HepG2 (cell line): Measurements from ENCODE around the gene MECR. TPM values are rescaled to one million over a fixed set of nuclear protein-coding genes. Genes with fewer than 3 reads are reported as not detected.
A peak's percentile ranks its signal among the peaks of the same experiment; 100 is the strongest.

ENCODE experiments used
- ATAC-seq: fragments of 200-7000 bp; cut with Tn5 transposase; 3 replicates; pipeline ENCODE4 v1.9.1; 2020; ENCODE audit warnings: mild to moderate bottlenecking, moderate library complexity
- BruUV-seq: library from RNA; stranded (reverse); fragments of 400-500 nt; replicated peaks from 2 replicates; lab custom pipeline; 2021; lab: Mats Ljungman, UMichigan
- CTCF ChIA-PET: fragments of 300-600 bp; formaldehyde crosslinking; extraction: SDS; loops from one replicate; lab custom pipeline; 2021; ENCODE audit warnings: low total read pairs, inconsistent platforms, low intra/inter-chr PET ratio; lab: Yijun Ruan, JAX
- POLR2A ChIA-PET: fragments of 350-600 bp; sonication (Branson Sonifier 250); formaldehyde crosslinking; loops from one replicate; lab custom pipeline; 2020; ENCODE audit warnings: antibody characterized with exemption, inconsistent platforms; lab: Yijun Ruan, JAX
- DNase-seq: peaks from one replicate; pipeline ENCODE4 v3.0.0-alpha.2; 2015; ENCODE audit warnings: low spot score
- FAIRE-seq: peaks from 3 replicates; lab custom pipeline; 2011; peaks lifted over from hg19 to GRCh38; lab: Jason Lieb, UNC
- H2AFZ ChIP-seq: one replicate; pipeline ENCODE4 v1.6.1; 2011; ENCODE audit warnings: low read length, inconsistent platforms
- H3K27ac ChIP-seq: fragments of 300-600 bp; 3 replicates; pipeline ENCODE4 v1.8.0; 2011; ENCODE audit warnings: mixed run types, mild to moderate bottlenecking, mixed read lengths, low read length, inconsistent platforms; ENCODE audit not compliant: insufficient read depth; ENCODE audit errors: extremely low read length
- H3K27me3 ChIP-seq, 2 experiments: fragments of 200-600 bp in 1 of 2; 2 replicates in 1 of 2; 3 replicates in 1 of 2; pipeline versions ENCODE4 v1.6.0 to v1.8.0; 2011; ENCODE audit warnings: low read length in 2 of 2, mild to moderate bottlenecking in 2 of 2, moderate library complexity in 2 of 2, inconsistent platforms in 1 of 2; ENCODE audit not compliant: insufficient read depth in 2 of 2, control insufficient read depth in 1 of 2
- H3K36me3 ChIP-seq, 2 experiments: fragments of 200-600 bp in 1 of 2; replicated peaks in 1 of 2; 2 replicates in 1 of 2; 3 replicates in 1 of 2; pipeline versions ENCODE4 v1.5.1 to v1.8.0; 2011; ENCODE audit warnings: low read length in 2 of 2, inconsistent platforms in 1 of 2; ENCODE audit not compliant: insufficient read depth in 2 of 2, control insufficient read depth in 1 of 2
- H3K4me1 ChIP-seq: 2 replicates; pipeline ENCODE4 v1.5.1; 2012; ENCODE audit warnings: low read length, inconsistent platforms; ENCODE audit not compliant: insufficient read depth
- H3K4me2 ChIP-seq: 2 replicates; pipeline ENCODE4 v1.6.0; 2011; ENCODE audit warnings: low read depth, low read length, inconsistent platforms
- H3K4me3 ChIP-seq, 3 experiments: fragments of 200-600 bp in 1 of 3; sonication (generic), shearing (Covaris generic) in 1 of 3; replicated peaks in 1 of 3; 2 replicates each; pipeline ENCODE4 v1.5.1; 2011 to 2016; ENCODE audit warnings: low read length in 3 of 3, inconsistent platforms in 2 of 3, low read depth in 2 of 3, mild to moderate bottlenecking in 2 of 3, control low read depth in 1 of 3, mixed read lengths in 1 of 3; ENCODE audit not compliant: insufficient read depth in 1 of 3
- H3K79me2 ChIP-seq: one replicate; pipeline ENCODE4 v1.6.1; 2011; ENCODE audit warnings: low read length, inconsistent platforms; ENCODE audit not compliant: insufficient read depth
- H3K9ac ChIP-seq: 2 replicates; pipeline ENCODE4 v1.6.0; 2011; ENCODE audit warnings: mild to moderate bottlenecking, low read depth, low read length, inconsistent platforms; ENCODE audit not compliant: insufficient read depth
- H3K9me3 ChIP-seq: 2 replicates; pipeline ENCODE4 v1.5.1; 2012; ENCODE audit warnings: mild to moderate bottlenecking, low read length
- H4K20me1 ChIP-seq: 2 replicates; pipeline ENCODE4 v1.6.0; 2011; ENCODE audit warnings: inconsistent platforms, mild to moderate bottlenecking, low read length, moderate library complexity; ENCODE audit not compliant: insufficient read depth
- ATF7 ChIP-seq, 2 experiments: fragments of 450-650 bp in 1 of 2; sonication (generic) in 1 of 2; formaldehyde crosslinking in 1 of 2; IDR thresholded peaks; 2 replicates each; pipeline versions ENCODE4 v1.4.0 to v1.6.1; 2016 to 2020; ENCODE audit warnings: antibody characterized with exemption in 1 of 2, mild to moderate bottlenecking in 1 of 2, missing genetic modification reagents in 1 of 2
- GRHL1 ChIP-seq: sonication (generic); formaldehyde crosslinking; conservative IDR thresholded peaks from 2 replicates; pipeline ENCODE4 v1.8.0; 2022; ENCODE audit warnings: missing genetic modification reagents
- SKI ChIP-seq: fragments of 450-650 bp; IDR thresholded peaks from one replicate; pipeline ENCODE4 v1.6.1; 2018; ENCODE audit warnings: mild to moderate bottlenecking; ENCODE audit not compliant: partially characterized antibody
- ZBTB10 ChIP-seq: sonication (generic); formaldehyde crosslinking; IDR thresholded peaks from 2 replicates; pipeline ENCODE4 v1.4.0; 2020; ENCODE audit warnings: missing genetic modification reagents, borderline replicate concordance
- ZNF274 ChIP-seq: sonication (generic); formaldehyde crosslinking; IDR thresholded peaks from 2 replicates; pipeline ENCODE4 v1.5.1; 2020; ENCODE audit warnings: mild to moderate bottlenecking, missing genetic modification reagents
- ZNF557 ChIP-seq: sonication (generic); formaldehyde crosslinking; IDR thresholded peaks from 2 replicates; pipeline ENCODE4 v1.4.0; 2020; ENCODE audit warnings: missing genetic modification reagents
- ZNF639 ChIP-seq: conservative IDR thresholded peaks from 2 replicates; pipeline ENCODE4 v1.6.1; 2018; ENCODE audit warnings: missing genetic modification reagents
- WGBS: methylation state at CpG from one replicate; pipeline ENCODE4 v1.1.6; 2017; ENCODE audit warnings: low lambda C conversion rate; 5-methylcytosine and 5-hydroxymethylcytosine counted together
- in situ Hi-C: cut with HindIII; loops from 2 replicates; pipeline ENCODE4 v1.10.0; 2017; ENCODE audit warnings: low pct_unique_long_range_greater_than_20kb; ENCODE audit not compliant: extremely low pct_ligation_motif_present
- intact Hi-C: fragments of 100-400 bp; cut with micrococcal nuclease; formaldehyde crosslinking; loops from one replicate; pipeline ENCODE4 v1.10.0; 2022; ENCODE audit not compliant: unreplicated experiment
- polyA plus RNA-seq, 8 experiments: library from polyadenylated mRNA; depleted of rRNA in 3 of 8; stranded (reverse) in 7 of 8; unstranded in 1 of 8; fragments of >200 nt; fragmentation: Illumina TruSeq in 4 of 8; extraction: Trizol in 4 of 8; gene quantifications; 2 replicates each; pipeline versions ENCODE4 v1.2.1 to v1.2.3, GENCODE V29; 2011 to 2016; ENCODE audit warnings: low read depth in 4 of 8, missing spikeins in 1 of 8, mixed read lengths in 1 of 8; ENCODE audit not compliant: insufficient read depth in 1 of 8
- total RNA-seq, 5 experiments: library from RNA; depleted of rRNA; stranded (reverse); fragments of >200 nt; fragmentation: Illumina TruSeq; extraction: Trizol; gene quantifications; 2 replicates each; pipeline ENCODE4 v1.2.3, GENCODE V29; 2016; ENCODE audit warnings: low read depth in 1 of 5

The MECR gene
- total and polyA plus RNA-seq, 2 of the 13 experiments (the other 11 are each of a cell fraction or from before 2014, with no cell fraction given), result 18.8 to 24.9 TPM

GRCh38 chr1:29259802-29260441 is 29.2 kb upstream of the MECR start (continued):
- no peak for TF ChIP-seq ZNF557
- no peak for TF ChIP-seq ATF7 (IDR thresholded peaks at IDR 0.05)
- TF ChIP-seq ATF7 (CRISPR knock-in tag; IDR thresholded peaks at IDR 0.05), result no peak
- TF ChIP-seq ZBTB10, result no peak
- no peak for TF ChIP-seq ZNF639 (CRISPR knock-in tag)

GRCh38 chr1:29258976-29259801 is 28.5 kb upstream of the MECR start:
- no peaks in the 10 kb centered on the region for H3K9me3 ChIP-seq
- H4K20me1 ChIP-seq, result peaks cover 4% of the 10 kb centered on the region; the same call in 1 of the 2 replicates
- DNase-seq (no peak), FAIRE-seq (no peak), ATAC-seq (no peak; the same call in 1 of the 3 replicates)
- 98% methylated on average over 13 of the region's 38 CpGs for WGBS
- no peak overlapping the region for H3K27ac ChIP-seq
- peaks cover 4 to 6% of the 10 kb centered on the region in 2 experiments; a peak in 3 of 5 replicates for H3K36me3 ChIP-seq
- in situ Hi-C loops (no loop called here), intact Hi-C loops (no loop called here)
- H2AFZ ChIP-seq, result no peak overlapping the region
- H3K4me1 ChIP-seq, result peaks cover 7% of the 10 kb centered on the region; the same call in 1 of the 2 replicates
- BruUV-seq, result no TSS peak
- H3K4me3 ChIP-seq, result no peak overlapping the region
- H3K79me2 ChIP-seq, result no peaks in the 10 kb centered on the region
- TF ChIP-seq GRHL1, result no peak
- no peak for TF ChIP-seq ZNF274 (CRISPR knock-in tag)
- TF ChIP-seq SKI, result peak; percentile 1
- no peak overlapping the region for H3K9ac ChIP-seq
- no peaks in the 10 kb centered on the region for H3K27me3 ChIP-seq
- no peak overlapping the region for H3K4me2 ChIP-seq
- ChIA-PET CTCF (no interaction called here), POLR2A (no interaction called here)
